Inferior parietal cortex (tissue), 1 donor: Measurements from ENCODE around the gene SAT2.

Experiments
- DNase-seq: peaks from one replicate; pipeline ENCODE4 v3.0.0-alpha.2; 2016; ENCODE audit errors: extremely low spot score

Gene SAT2

GRCh38 chr17:7591596-7591995, 36.0 kb downstream of the SAT2 start:
- no peak for DNase-seq

GRCh38 chr17:7590743-7591142, 36.9 kb downstream of the SAT2 start:
- no peak for DNase-seq

- DNase-seq, result no peak
These were observed 37.5 kb downstream of the SAT2 start, which contains the start of gene SOX15 for GRCh38 chr17:7589891-7590691. Gene SOX15 (minus strand): TSS chr17:7590094. CDS start chr17:7589676, 418 bp downstream.

- peak; percentile 84 for DNase-seq
These were observed 38.3 kb downstream of the SAT2 start for GRCh38 chr17:7589204-7589868.

- no peak for DNase-seq
These were observed 38.9 kb downstream of the SAT2 start for GRCh38 chr17:7588553-7589203.

GRCh38 chr17:7587420-7588151, 40.0 kb downstream of the SAT2 start:
- DNase-seq, result no peak

- DNase-seq, result no peak
These were observed 40.8 kb downstream of the SAT2 start for GRCh38 chr17:7586673-7587419.

- DNase-seq, result peak; percentile 98
These were observed 44.1 kb downstream of the SAT2 start, which contains the start of gene MPDU1 for GRCh38 chr17:7583253-7584109. Gene MPDU1 (plus strand): TSS chr17:7583852. CDS start chr17:7583863, 11 bp downstream.

GRCh38 chr17:7582396-7583252, 45.0 kb downstream of the SAT2 start:
- no peak for DNase-seq

- no peak for DNase-seq
These were observed 46.7 kb downstream of the SAT2 start for GRCh38 chr17:7580604-7581575.

- no peak for DNase-seq
These were observed 47.6 kb downstream of the SAT2 start for GRCh38 chr17:7579834-7580603.

- DNase-seq, result peak; percentile 47
These were observed 48.4 kb downstream of the SAT2 start, which contains the start of gene CD68 for GRCh38 chr17:7579001-7579833. Gene CD68 (plus strand): TSS chr17:7579638. CDS start chr17:7579678, 40 bp downstream.

GRCh38 chr17:7577327-7578199, 50.1 kb downstream of the SAT2 start:
- no peak for DNase-seq

GRCh38 chr17:7576432-7576937, 51.1 kb downstream of the SAT2 start:
- DNase-seq, result no peak
